GM19455 (cell line): ENCODE measurements around the gene TRIM46.
"Not testable (repeated sequence)": the region's sequence is repeated elsewhere in the genome, so short reads cannot be mapped to it uniquely, and the experiment has no call there.

Experiments used
- ATAC-seq: cut with Tn5 transposase; IDR thresholded peaks from one replicate; pipeline ENCODE4 v1.9.1; 2021; ENCODE audit not compliant: unreplicated experiment

TRIM46 gene

DNA sequence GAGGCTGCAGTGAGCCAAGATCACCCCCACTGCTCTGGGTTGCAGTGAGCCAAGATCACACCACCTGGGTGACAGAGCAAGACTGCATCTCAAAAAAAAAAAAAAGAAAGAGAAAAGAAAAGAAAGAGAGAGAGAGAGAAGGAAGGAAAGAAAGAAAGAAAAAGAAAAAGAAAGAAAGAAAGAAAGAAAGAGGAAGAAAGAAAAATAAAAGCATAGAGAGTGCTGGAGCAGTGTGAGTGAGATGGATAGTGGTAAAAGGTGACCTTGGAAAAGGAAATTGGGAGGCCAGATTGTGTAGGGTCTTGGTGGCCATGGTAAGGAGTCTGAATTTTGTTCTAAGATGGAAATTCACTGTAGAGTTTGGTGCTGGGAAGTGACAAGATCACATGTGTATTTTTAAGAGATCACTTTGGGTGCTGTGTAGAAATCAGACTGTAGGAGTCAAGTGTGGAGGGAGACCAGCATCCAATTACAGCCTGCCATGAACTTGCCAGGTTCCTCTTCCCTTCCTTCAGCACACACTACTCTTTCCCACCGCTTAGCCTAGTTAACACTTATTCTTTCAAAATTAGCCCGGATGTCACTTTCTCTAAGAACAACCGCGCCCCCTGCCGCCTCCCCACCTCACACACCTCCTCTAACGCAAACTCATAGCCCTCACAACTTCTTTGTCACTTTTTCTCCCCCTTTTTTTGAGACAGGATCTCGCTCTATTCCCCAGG is 52.7 kb downstream of the TRIM46 start:
- no peak for ATAC-seq

DNA sequence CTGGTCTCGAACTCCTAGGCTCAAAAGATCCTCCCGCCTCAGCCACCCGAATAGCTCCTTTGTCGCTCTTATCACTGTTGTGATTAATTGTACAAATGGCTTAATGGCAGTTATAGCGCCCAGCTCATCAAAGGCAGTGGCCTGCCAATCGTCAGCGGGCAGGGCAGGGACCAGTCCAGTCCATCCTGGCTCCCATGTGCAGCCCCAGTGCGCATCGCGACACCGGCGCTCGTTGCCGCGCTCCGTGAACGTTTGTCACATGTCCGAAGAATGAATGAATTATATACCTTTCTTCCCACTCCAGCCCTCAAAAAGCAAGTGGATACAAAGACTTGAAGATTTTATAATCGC is 53.2 kb downstream of the TRIM46 start:
- no peak for ATAC-seq

DNA sequence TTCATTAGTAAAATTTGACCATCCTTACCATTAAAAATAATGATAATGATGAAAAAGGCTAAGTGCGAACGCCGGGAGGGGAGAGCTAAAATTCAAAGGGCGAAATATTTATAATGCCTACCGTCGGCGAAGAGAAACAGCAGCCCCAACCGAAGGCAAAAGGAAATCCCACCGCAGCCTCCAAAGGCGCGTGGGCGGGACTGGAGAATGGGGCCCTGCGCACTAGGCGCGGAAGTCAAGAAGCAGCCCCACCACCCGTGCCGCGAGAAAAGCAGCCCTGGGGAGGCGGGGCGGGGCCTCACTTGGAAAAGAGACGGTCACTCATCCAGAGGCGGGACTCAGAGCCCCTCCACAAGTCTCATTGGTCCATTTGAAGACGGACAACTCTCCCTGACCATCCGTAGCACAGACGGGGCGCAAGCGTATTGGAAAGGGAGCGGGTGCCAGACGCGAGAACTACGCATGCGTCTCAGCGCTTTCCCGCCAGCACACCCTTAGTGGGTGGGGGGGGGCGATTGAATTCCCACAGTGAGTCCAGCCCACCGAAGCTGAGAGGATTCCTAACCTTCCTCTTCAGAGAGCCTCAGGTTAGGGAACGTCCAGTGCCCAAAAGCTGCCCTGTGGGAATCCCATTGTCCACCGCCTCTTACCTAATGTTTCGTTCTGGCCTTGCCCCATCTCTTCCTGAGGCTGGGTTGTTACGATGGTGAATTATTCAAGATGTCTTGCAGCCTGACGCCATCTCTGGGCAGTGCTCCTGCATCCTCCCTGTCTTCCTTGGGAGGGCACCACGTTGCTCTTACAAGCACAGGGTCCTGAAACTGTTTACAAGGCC is 53.8 kb downstream of the TRIM46 start:
- peak; percentile 82 for ATAC-seq

DNA sequence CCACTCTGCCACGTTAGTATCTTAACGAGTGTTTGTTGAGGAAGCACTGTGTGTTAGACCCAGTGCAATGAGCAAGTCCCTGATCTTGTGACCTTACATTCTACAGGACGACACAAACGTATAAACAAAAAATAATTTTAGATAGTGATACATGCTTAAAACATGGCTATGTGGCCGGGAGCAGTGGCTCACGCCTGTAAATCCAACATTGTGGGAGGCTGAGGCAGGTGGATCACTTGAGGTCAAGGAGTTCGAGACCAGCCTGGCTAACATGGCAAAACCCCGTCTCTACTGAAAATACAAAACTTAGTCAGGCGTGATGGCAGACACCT is 54.4 kb downstream of the TRIM46 start:
- ATAC-seq, result no peak

- not testable (repeated sequence) for ATAC-seq
Observed at GRCh38 chr1:155231302-155231701, 57.7 kb downstream of the TRIM46 start.

DNA sequence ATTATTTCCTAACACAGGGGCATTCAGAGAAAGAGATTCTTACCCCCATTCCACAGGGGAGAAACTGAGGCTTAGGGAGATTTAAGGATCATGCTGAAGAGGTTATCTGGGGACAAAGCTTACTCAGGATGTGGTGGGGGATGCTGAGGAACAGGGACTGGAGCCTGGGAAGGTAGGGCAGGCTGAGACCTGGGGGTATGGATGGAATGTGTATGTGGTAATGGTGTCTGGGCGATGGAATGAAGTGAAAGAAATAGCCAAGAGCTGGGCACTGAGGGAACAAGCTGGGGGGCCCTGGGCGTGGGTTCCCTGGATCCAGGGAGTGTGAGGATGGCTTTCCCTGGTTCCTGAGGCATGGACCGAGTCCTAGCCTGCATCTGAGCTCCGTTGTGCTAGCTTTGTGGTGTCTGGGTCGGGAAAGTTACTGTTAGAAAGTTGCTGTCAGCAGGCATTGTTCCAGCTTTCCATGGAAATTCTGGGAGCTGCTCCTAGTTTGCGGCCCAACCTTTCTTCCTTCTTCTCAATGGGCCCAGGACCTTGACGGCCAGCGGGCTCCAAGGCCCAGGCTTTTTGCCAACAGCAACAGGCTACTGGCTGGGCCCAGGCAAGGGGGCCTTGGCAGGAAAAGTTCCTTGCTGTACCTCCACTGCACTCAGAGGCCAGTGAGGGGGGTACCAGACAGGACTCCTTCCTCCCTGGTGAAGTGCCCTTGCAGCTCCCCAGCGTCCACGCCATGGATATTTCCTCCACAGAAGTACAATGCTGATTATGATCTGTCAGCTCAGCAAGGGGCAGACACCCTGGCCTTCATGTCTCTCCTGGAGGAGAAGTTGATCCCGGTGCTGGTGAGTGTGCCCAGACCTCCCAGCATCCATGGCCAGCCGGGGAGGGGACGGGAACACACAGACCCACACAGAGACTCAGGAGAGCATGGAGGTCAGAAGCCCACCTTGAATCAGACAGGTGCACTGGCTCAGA is 58.6 kb downstream of the TRIM46 start:
- not testable (repeated sequence) for ATAC-seq

- ATAC-seq, result not testable (repeated sequence)
Observed at GRCh38 chr1:155233502-155233901, 59.9 kb downstream of the TRIM46 start.
